Mucosa of stomach (tissue), 1 donor: ENCODE data around the gene HOXA2.

Source experiments
- H3K27me3 ChIP-seq: one replicate; pipeline ENCODE4 v1.7.0; 2013; ENCODE audit warnings: mild to moderate bottlenecking, low read length; ENCODE audit not compliant: control insufficient read depth, insufficient read depth
- H3K36me3 ChIP-seq: one replicate; pipeline ENCODE4 v1.7.0; 2013; ENCODE audit warnings: low read length; ENCODE audit not compliant: control insufficient read depth, insufficient read depth
- H3K4me1 ChIP-seq: one replicate; pipeline ENCODE4 v1.7.0; 2013; ENCODE audit warnings: mild to moderate bottlenecking, low read length; ENCODE audit not compliant: control insufficient read depth, insufficient read depth
- H3K4me3 ChIP-seq: one replicate; pipeline ENCODE4 v1.7.0; 2013; ENCODE audit warnings: low read length
- H3K9ac ChIP-seq: one replicate; pipeline ENCODE4 v1.7.0; 2013; ENCODE audit warnings: mild to moderate bottlenecking, low read length, moderate library complexity
- H3K9me3 ChIP-seq: one replicate; pipeline ENCODE4 v1.7.0; 2013; ENCODE audit warnings: mild to moderate bottlenecking, low read length, moderate library complexity; ENCODE audit not compliant: control insufficient read depth
- donor health status: Pancreatic carcinoma.

The HOXA2 gene

GRCh38 chr7:27128034-27128433 is 25.6 kb upstream of the HOXA2 start:
- no peak overlapping the region for H3K9ac ChIP-seq
- H3K9me3 ChIP-seq: no peaks in the 10 kb centered on the region
- H3K4me3 ChIP-seq: no peak overlapping the region
- no peaks in the 10 kb centered on the region for H3K27me3 ChIP-seq
- peaks cover 46% of the 10 kb centered on the region for H3K4me1 ChIP-seq
- H3K36me3 ChIP-seq: no peaks in the 10 kb centered on the region

GRCh38 chr7:27126596-27127327 is 24.3 kb upstream of the HOXA2 start:
- H3K27me3 ChIP-seq: no peaks in the 10 kb centered on the region
- H3K9me3 ChIP-seq: no peaks in the 10 kb centered on the region
- peaks cover 49% of the 10 kb centered on the region for H3K4me1 ChIP-seq
- H3K4me3 ChIP-seq: no peak overlapping the region
- H3K36me3 ChIP-seq: no peaks in the 10 kb centered on the region
- H3K9ac ChIP-seq: no peak overlapping the region

- no peak overlapping the region for H3K9ac ChIP-seq
- peaks cover 51% of the 10 kb centered on the region for H3K4me1 ChIP-seq
- no peak overlapping the region for H3K4me3 ChIP-seq
- no peaks in the 10 kb centered on the region for H3K27me3 ChIP-seq
- H3K9me3 ChIP-seq: no peaks in the 10 kb centered on the region
- no peaks in the 10 kb centered on the region for H3K36me3 ChIP-seq
These were observed 23.5 kb upstream of the HOXA2 start for GRCh38 chr7:27125986-27126394.

GRCh38 chr7:27124902-27125689 is 22.6 kb upstream of the HOXA2 start:
- Histone ChIP-seq H3K27me3 (no peaks in the 10 kb centered on the region), H3K36me3 (no peaks in the 10 kb centered on the region), H3K9me3 (no peaks in the 10 kb centered on the region), H3K9ac (no peak overlapping the region), H3K4me3 (no peak overlapping the region), H3K4me1 (peaks cover 59% of the 10 kb centered on the region)

- Histone ChIP-seq H3K4me1 (peaks cover 62% of the 10 kb centered on the region), H3K4me3 (no peak overlapping the region), H3K36me3 (no peaks in the 10 kb centered on the region), H3K9me3 (no peaks in the 10 kb centered on the region), H3K27me3 (no peaks in the 10 kb centered on the region), H3K9ac (peak overlapping the region; percentile 73)
These were observed 21.8 kb upstream of the HOXA2 start for GRCh38 chr7:27124096-27124901.

- H3K9me3 ChIP-seq: no peaks in the 10 kb centered on the region
- peak overlapping the region; percentile 34 for H3K4me3 ChIP-seq
- H3K27me3 ChIP-seq: no peaks in the 10 kb centered on the region
- H3K4me1 ChIP-seq: peaks cover 56% of the 10 kb centered on the region
- no peaks in the 10 kb centered on the region for H3K36me3 ChIP-seq
- H3K9ac ChIP-seq: peak overlapping the region; percentile 73
These were observed 21.1 kb upstream of the HOXA2 start for GRCh38 chr7:27123477-27124053.

GRCh38 chr7:27123007-27123476 is 20.6 kb upstream of the HOXA2 start:
- H3K27me3 ChIP-seq: no peaks in the 10 kb centered on the region
- peak overlapping the region; percentile 73 for H3K9ac ChIP-seq
- H3K4me1 ChIP-seq: peaks cover 53% of the 10 kb centered on the region

GRCh38 chr7:27122077-27122910 is 19.8 kb upstream of the HOXA2 start:
- peak overlapping the region; percentile 73 for H3K9ac ChIP-seq
- peak overlapping the region; percentile 34 for H3K4me3 ChIP-seq
- no peaks in the 10 kb centered on the region for H3K36me3 ChIP-seq
- no peaks in the 10 kb centered on the region for H3K9me3 ChIP-seq
- peaks cover 46% of the 10 kb centered on the region for H3K4me1 ChIP-seq
- H3K27me3 ChIP-seq: no peaks in the 10 kb centered on the region

More at GRCh38 chr7:27123007-27123476, 20.6 kb upstream of the HOXA2 start:
- Histone ChIP-seq H3K36me3 (no peaks in the 10 kb centered on the region), H3K4me3 (peak overlapping the region; percentile 34), H3K9me3 (no peaks in the 10 kb centered on the region)

- no peaks in the 10 kb centered on the region for H3K36me3 ChIP-seq
- peak overlapping the region; percentile 34 for H3K4me3 ChIP-seq
- peaks cover 48% of the 10 kb centered on the region for H3K4me1 ChIP-seq
- H3K9ac ChIP-seq: peak overlapping the region; percentile 73
- H3K27me3 ChIP-seq: no peaks in the 10 kb centered on the region
- H3K9me3 ChIP-seq: no peaks in the 10 kb centered on the region
These were observed 19.2 kb upstream of the HOXA2 start for GRCh38 chr7:27121684-27122076.

GRCh38 chr7:27119412-27119911 is 17.0 kb upstream of the HOXA2 start:
- Histone ChIP-seq H3K9ac (no peak overlapping the region), H3K36me3 (no peaks in the 10 kb centered on the region), H3K27me3 (no peaks in the 10 kb centered on the region), H3K4me1 (peaks cover 52% of the 10 kb centered on the region), H3K9me3 (no peaks in the 10 kb centered on the region), H3K4me3 (no peak overlapping the region)

- Histone ChIP-seq H3K9me3 (no peaks in the 10 kb centered on the region), H3K36me3 (no peaks in the 10 kb centered on the region), H3K4me3 (no peak overlapping the region), H3K9ac (no peak overlapping the region), H3K4me1 (peaks cover 51% of the 10 kb centered on the region), H3K27me3 (no peaks in the 10 kb centered on the region)
These were observed 16.1 kb upstream of the HOXA2 start for GRCh38 chr7:27118580-27118979.
